ENCODE results near the gene HSPA4L. TPM values are rescaled to one million over a fixed set of nuclear protein-coding genes. Genes with fewer than 3 reads are reported as not detected.

Gene HSPA4L
- total RNA-seq, 2 experiments from 2014 or later: 4.1 to 4.6 TPM

DNA sequence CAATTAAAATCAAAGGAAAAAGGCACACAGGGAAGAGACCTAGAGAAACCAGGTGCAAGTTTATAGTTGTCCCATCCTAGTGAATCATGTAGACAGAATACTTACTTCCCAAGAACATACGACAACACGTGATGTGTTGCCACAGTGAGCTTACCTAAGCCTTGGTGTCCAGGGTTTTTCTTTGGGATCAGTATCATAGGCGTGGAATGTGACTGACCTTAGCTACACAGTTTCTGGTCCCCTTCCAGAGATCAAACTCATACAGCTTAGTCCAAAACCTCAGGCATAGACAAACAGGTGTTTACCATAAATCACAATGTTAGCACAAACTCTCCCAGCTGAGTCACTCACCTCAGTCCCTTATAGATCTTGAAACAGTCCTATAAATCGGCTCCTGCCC lies 34.2 kb upstream of the HSPA4L start:
- Mint-ChIP-seq H3K36me3 (ENCODE audit: low read depth) (no peaks in the 10 kb centered on the region), H3K27ac (no peak overlapping the region), H3K4me1 (ENCODE audit: low read depth) (no peaks in the 10 kb centered on the region), H3K4me3 (no peak overlapping the region), H3K9me3 (peaks cover 5% of the 10 kb centered on the region), H3K27me3 (peaks cover 14% of the 10 kb centered on the region)
- no peak for TF ChIP-seq CTCF (IDR thresholded peaks at IDR 0.05)
- DNase-seq: no peak
- CTCF ChIA-PET: no interaction called here
- no peak for ATAC-seq
- POLR2A ChIA-PET: no interaction called here
- intact Hi-C loops (cut with micrococcal nuclease): no loop called here

- no peak for DNase-seq
- no peaks in the 10 kb centered on the region for H3K36me3 Mint-ChIP-seq (ENCODE audit: low read depth)
Observed at GRCh38 chr4:127748957-127749356, 33.2 kb upstream of the HSPA4L start.

DNA sequence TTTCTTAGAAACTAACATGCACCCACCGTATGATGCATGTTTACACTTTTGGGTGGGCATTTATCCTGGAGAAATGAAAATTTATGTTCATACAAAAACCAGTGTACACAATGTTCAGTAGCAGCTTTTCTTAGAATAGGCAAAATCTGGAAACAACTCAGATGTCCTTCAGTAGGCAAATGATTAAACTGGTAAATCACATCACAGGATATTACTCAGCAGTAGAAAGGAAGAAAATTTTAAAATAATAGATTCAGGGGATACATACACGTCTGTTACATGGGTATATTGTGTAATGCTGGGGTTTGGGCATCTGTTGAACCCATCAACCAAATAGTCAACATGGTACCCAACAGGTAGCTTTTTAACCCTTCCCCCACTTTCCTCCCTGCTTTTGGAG lies 25.2 kb upstream of the HSPA4L start:
- H3K9me3 Mint-ChIP-seq: peaks cover 2% of the 10 kb centered on the region
- no peaks in the 10 kb centered on the region for H3K36me3 Mint-ChIP-seq (ENCODE audit: low read depth)
- CTCF ChIA-PET: no interaction called here
- no peak for TF ChIP-seq CTCF (IDR thresholded peaks at IDR 0.05)
- intact Hi-C loops (cut with micrococcal nuclease): no loop called here
- POLR2A ChIA-PET: no interaction called here
- no peak for ATAC-seq
- peaks cover 3% of the 10 kb centered on the region for H3K27me3 Mint-ChIP-seq
- H3K4me3 Mint-ChIP-seq: no peak overlapping the region
- H3K4me1 Mint-ChIP-seq (ENCODE audit: low read depth): no peaks in the 10 kb centered on the region
- no peak for DNase-seq
- no peak overlapping the region for H3K27ac Mint-ChIP-seq

More at GRCh38 chr4:127748957-127749356, 33.2 kb upstream of the HSPA4L start:
- POLR2A ChIA-PET: no interaction called here
- H3K4me3 Mint-ChIP-seq: no peak overlapping the region
- ATAC-seq: no peak
- CTCF ChIA-PET: no interaction called here
- H3K27me3 Mint-ChIP-seq: peaks cover 15% of the 10 kb centered on the region
- intact Hi-C loops (cut with micrococcal nuclease): no loop called here
- no peaks in the 10 kb centered on the region for H3K4me1 Mint-ChIP-seq (ENCODE audit: low read depth)
- no peak for TF ChIP-seq CTCF (IDR thresholded peaks at IDR 0.05)
- peaks cover 5% of the 10 kb centered on the region for H3K9me3 Mint-ChIP-seq
- H3K27ac Mint-ChIP-seq: no peak overlapping the region

DNA sequence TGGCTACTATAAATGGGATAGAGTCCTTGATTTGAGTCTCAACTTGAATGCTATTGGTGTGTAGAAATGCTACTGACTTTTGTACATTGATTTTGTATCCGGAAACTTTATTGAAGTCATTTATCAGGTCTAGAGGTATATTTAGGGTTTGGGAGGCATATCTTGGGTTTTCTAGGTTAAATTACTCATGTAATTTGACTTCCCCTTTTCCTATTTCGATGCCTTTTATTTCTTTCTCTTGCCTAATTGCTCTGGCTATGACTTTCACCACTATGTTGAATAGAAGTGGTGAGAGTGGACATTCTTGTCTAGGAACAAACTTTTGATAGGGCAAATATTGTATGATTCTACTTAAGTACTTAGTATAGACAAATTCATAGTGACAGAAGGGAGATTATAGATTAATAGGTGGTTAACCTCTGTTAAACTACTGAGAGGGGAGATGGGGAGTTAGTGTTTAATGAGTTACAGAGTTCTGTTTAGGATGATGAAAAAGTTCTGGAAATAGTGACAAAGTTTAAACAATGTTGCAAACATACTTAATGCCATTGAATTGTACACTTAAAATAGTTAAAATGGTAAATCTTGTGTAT lies 22.8 kb upstream of the HSPA4L start:
- no peaks in the 10 kb centered on the region for H3K4me1 Mint-ChIP-seq (ENCODE audit: low read depth)
- ChIA-PET POLR2A (no interaction called here), CTCF (no interaction called here)
- no peak overlapping the region for H3K27ac Mint-ChIP-seq
- no peak overlapping the region for H3K4me3 Mint-ChIP-seq
- H3K9me3 Mint-ChIP-seq: peaks cover 2% of the 10 kb centered on the region
- intact Hi-C loops (cut with micrococcal nuclease): no loop called here
- no peaks in the 10 kb centered on the region for H3K36me3 Mint-ChIP-seq (ENCODE audit: low read depth)
- H3K27me3 Mint-ChIP-seq: peaks cover 1% of the 10 kb centered on the region
- no peak for TF ChIP-seq CTCF (IDR thresholded peaks at IDR 0.05)
- ATAC-seq (no peak), DNase-seq (no peak)

DNA sequence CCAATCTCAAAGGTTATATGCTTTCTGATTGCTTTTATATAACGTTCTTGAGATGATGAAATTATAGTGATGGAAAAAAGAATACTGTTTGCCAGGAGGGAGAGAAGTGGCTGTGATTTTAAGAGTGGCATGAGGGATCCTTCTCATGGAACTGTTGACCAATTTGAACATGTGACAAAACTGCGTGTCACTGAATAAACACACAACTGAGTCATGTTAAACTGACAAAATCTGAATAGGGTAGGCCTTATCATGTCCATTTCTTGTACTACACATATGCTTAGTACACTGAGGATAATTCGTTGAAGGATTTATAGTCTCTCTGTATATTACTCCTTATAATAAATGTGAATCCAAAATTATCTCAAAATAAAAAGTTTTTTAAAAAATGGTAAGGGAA lies 22.2 kb upstream of the HSPA4L start:
- ChIA-PET CTCF (no interaction called here), POLR2A (no interaction called here)
- Mint-ChIP-seq H3K9me3 (peaks cover 2% of the 10 kb centered on the region), H3K4me1 (ENCODE audit: low read depth) (no peaks in the 10 kb centered on the region), H3K4me3 (no peak overlapping the region), H3K27ac (no peak overlapping the region), H3K27me3 (peaks cover 1% of the 10 kb centered on the region), H3K36me3 (ENCODE audit: low read depth) (no peaks in the 10 kb centered on the region)
- intact Hi-C loops (cut with micrococcal nuclease): no loop called here
- no peak for TF ChIP-seq CTCF (IDR thresholded peaks at IDR 0.05)
- DNase-seq: no peak
- ATAC-seq: no peak
